Parathyroid adenoma (tissue), 2 donors: ENCODE measurements around the gene ATP9B.

ENCODE experiments used
- H2AFZ ChIP-seq: fragments of 300-600 bp; sonication (generic); one replicate; pipeline ENCODE4 v1.7.0; 2017; ENCODE audit warnings: antibody characterized with exemption, mild to moderate bottlenecking
- H3K27ac ChIP-seq: fragments of 300-600 bp; sonication (generic); one replicate; pipeline ENCODE4 v1.7.0; 2017
- H3K27me3 ChIP-seq: fragments of 300-600 bp; sonication (generic); one replicate; pipeline ENCODE4 v1.7.0; 2017; ENCODE audit warnings: low read length; ENCODE audit not compliant: control insufficient read depth, insufficient read depth
- H3K36me3 ChIP-seq: fragments of 300-600 bp; sonication (generic); one replicate; pipeline ENCODE4 v1.7.0; 2017; ENCODE audit warnings: low read length; ENCODE audit not compliant: control insufficient read depth, insufficient read depth
- H3K4me1 ChIP-seq: fragments of 300-600 bp; sonication (generic); one replicate; pipeline ENCODE4 v1.7.0; 2017; ENCODE audit warnings: control low read depth
- H3K4me2 ChIP-seq: fragments of 300-600 bp; sonication (generic); one replicate; pipeline ENCODE4 v1.7.0; 2017; ENCODE audit warnings: low read length
- H3K4me3 ChIP-seq: fragments of 300-600 bp; sonication (generic); one replicate; pipeline ENCODE4 v1.7.0; 2017; ENCODE audit warnings: low read depth, low read length
- H3K79me2 ChIP-seq: fragments of 300-600 bp; sonication (generic); one replicate; pipeline ENCODE4 v1.7.0; 2017; ENCODE audit warnings: control low read depth
- H3K9ac ChIP-seq: fragments of 300-600 bp; sonication (generic); one replicate; pipeline ENCODE4 v1.7.0; 2017; ENCODE audit warnings: mild to moderate bottlenecking
- H3K9me3 ChIP-seq: fragments of 300-600 bp; sonication (generic); one replicate; pipeline ENCODE4 v1.7.0; 2017; ENCODE audit warnings: low read length; ENCODE audit not compliant: control insufficient read depth
- CTCF ChIP-seq: fragments of 300-600 bp; sonication (generic); IDR thresholded peaks from one replicate; pipeline ENCODE4 v1.7.0; 2017; ENCODE audit warnings: antibody characterized with exemption, mild to moderate bottlenecking
- donor health status: primary hyperparathyroidism.

Gene ATP9B

GRCh38 chr18:79272916-79273315 lies 203.7 kb downstream of the ATP9B start:
- Histone ChIP-seq H3K79me2 (no peaks in the 10 kb centered on the region), H3K27me3 (no peaks in the 10 kb centered on the region), H3K4me2 (no peak overlapping the region), H3K4me3 (no peak overlapping the region), H3K27ac (no peak overlapping the region), H3K4me1 (no peaks in the 10 kb centered on the region), H3K9ac (no peak overlapping the region), H3K36me3 (no peaks in the 10 kb centered on the region), H3K9me3 (no peaks in the 10 kb centered on the region), H2AFZ (no peak overlapping the region)
- no peak for TF ChIP-seq CTCF

- Histone ChIP-seq H3K9me3 (no peaks in the 10 kb centered on the region), H3K27me3 (no peaks in the 10 kb centered on the region), H3K27ac (no peak overlapping the region), H3K4me3 (no peak overlapping the region), H3K4me1 (no peaks in the 10 kb centered on the region), H3K36me3 (no peaks in the 10 kb centered on the region), H3K4me2 (no peak overlapping the region), H2AFZ (no peak overlapping the region), H3K79me2 (no peaks in the 10 kb centered on the region), H3K9ac (no peak overlapping the region)
- TF ChIP-seq CTCF: no peak
These were observed 205.6 kb downstream of the ATP9B start for GRCh38 chr18:79274823-79275222.

- TF ChIP-seq CTCF: no peak
- H3K27ac ChIP-seq: no peak overlapping the region
- no peak overlapping the region for H2AFZ ChIP-seq
- no peaks in the 10 kb centered on the region for H3K4me1 ChIP-seq
- H3K9ac ChIP-seq: no peak overlapping the region
- H3K9me3 ChIP-seq: no peaks in the 10 kb centered on the region
- no peak overlapping the region for H3K4me2 ChIP-seq
- H3K79me2 ChIP-seq: no peaks in the 10 kb centered on the region
- no peaks in the 10 kb centered on the region for H3K27me3 ChIP-seq
- no peak overlapping the region for H3K4me3 ChIP-seq
- H3K36me3 ChIP-seq: no peaks in the 10 kb centered on the region
These were observed 206.3 kb downstream of the ATP9B start for GRCh38 chr18:79275461-79275860.

GRCh38 chr18:79275992-79276391 lies 206.8 kb downstream of the ATP9B start:
- no peak overlapping the region for H3K4me3 ChIP-seq
- H3K4me2 ChIP-seq: no peak overlapping the region
- no peak overlapping the region for H3K9ac ChIP-seq
- H3K36me3 ChIP-seq: no peaks in the 10 kb centered on the region
- H3K27me3 ChIP-seq: no peaks in the 10 kb centered on the region
- H3K9me3 ChIP-seq: no peaks in the 10 kb centered on the region
- H3K4me1 ChIP-seq: no peaks in the 10 kb centered on the region
- TF ChIP-seq CTCF: no peak
- no peaks in the 10 kb centered on the region for H3K79me2 ChIP-seq
- H3K27ac ChIP-seq: no peak overlapping the region
- no peak overlapping the region for H2AFZ ChIP-seq

GRCh38 chr18:79278896-79279295 lies 209.7 kb downstream of the ATP9B start:
- no peak overlapping the region for H3K27ac ChIP-seq
- no peak for TF ChIP-seq CTCF
- no peak overlapping the region for H3K9ac ChIP-seq
- no peaks in the 10 kb centered on the region for H3K9me3 ChIP-seq
- H3K4me2 ChIP-seq: no peak overlapping the region
- no peaks in the 10 kb centered on the region for H3K27me3 ChIP-seq
- no peak overlapping the region for H3K4me3 ChIP-seq
- no peaks in the 10 kb centered on the region for H3K4me1 ChIP-seq
- no peak overlapping the region for H2AFZ ChIP-seq
- no peaks in the 10 kb centered on the region for H3K79me2 ChIP-seq
- H3K36me3 ChIP-seq: no peaks in the 10 kb centered on the region
